GM12872 (cell line): ENCODE results near the gene ZNF3.

Experiments used
- TF ChIP-seq, protein P1 (sequence below): IDR thresholded peaks from 3 replicates; pipeline ENCODE4 v1.5.1; 2011; ENCODE audit warnings: low read depth, mild to moderate bottlenecking, low read length, moderate library complexity; ENCODE audit not compliant: insufficient read depth

ZNF3 gene

GRCh38 chr7:100124301-100125230 is 43.0 kb upstream of the ZNF3 start:
- TF ChIP-seq, protein P1, sequence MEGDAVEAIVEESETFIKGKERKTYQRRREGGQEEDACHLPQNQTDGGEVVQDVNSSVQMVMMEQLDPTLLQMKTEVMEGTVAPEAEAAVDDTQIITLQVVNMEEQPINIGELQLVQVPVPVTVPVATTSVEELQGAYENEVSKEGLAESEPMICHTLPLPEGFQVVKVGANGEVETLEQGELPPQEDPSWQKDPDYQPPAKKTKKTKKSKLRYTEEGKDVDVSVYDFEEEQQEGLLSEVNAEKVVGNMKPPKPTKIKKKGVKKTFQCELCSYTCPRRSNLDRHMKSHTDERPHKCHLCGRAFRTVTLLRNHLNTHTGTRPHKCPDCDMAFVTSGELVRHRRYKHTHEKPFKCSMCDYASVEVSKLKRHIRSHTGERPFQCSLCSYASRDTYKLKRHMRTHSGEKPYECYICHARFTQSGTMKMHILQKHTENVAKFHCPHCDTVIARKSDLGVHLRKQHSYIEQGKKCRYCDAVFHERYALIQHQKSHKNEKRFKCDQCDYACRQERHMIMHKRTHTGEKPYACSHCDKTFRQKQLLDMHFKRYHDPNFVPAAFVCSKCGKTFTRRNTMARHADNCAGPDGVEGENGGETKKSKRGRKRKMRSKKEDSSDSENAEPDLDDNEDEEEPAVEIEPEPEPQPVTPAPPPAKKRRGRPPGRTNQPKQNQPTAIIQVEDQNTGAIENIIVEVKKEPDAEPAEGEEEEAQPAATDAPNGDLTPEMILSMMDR = no peak

DNA sequence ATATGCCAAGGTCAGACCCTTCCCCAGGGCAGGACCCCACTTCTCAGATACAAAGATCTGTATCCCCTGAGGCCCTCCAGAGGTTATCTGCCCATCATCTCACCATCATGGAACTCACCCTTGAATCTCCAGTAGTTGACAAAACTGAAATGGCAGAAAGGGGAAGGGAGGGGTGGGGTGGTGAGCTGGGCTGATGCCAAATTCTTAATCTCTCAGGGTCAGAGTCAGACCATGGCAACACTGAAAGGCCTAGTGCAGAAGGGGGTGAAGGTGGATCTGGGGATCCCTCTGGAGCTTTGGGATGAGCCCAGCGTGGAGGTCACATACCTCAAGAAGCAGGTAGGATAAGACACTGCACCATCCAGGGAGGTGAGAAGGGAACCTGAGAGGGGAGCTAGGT is 41.0 kb upstream of the ZNF3 start:
- TF ChIP-seq, protein P1 = no peak

DNA sequence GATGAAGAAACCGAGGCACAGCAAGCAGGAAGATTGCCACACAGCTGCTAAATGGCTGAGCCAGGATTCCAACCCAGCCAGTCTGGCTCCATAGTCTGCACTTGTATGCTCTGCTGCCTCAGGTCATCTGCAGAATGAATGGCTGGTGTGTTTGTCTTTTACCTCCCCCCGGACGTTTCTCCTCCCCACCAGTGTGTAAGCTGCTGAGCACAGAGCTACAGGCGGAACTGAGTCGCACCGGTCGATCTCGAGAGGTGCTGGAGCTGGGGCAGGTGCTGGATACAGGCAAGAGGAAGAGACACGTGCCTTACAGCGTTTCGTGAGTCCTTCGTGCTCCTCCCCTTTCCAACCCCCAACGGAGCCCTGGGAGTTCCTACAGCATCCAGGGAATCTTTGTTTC is 40.5 kb upstream of the ZNF3 start:
- TF ChIP-seq, protein P1 = no peak

DNA sequence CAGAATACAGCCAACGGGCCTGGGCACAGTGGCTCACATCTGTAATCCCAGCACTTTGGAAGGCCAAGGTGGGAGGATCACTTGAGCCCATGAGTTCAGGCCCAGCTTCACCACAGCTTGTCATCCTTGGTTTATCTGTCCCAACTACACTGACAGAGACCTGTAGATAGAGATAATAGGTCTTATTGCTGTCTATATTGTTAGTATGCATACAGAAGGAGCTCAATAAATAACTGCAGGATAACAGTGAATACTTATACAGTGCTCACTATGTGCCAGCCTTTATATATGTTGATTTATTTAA is 39.2 kb upstream of the ZNF3 start:
- TF ChIP-seq, protein P1 = no peak

- TF ChIP-seq, protein P1 = no peak
These were observed 38.6 kb upstream of the ZNF3 start for GRCh38 chr7:100119970-100120732.

DNA sequence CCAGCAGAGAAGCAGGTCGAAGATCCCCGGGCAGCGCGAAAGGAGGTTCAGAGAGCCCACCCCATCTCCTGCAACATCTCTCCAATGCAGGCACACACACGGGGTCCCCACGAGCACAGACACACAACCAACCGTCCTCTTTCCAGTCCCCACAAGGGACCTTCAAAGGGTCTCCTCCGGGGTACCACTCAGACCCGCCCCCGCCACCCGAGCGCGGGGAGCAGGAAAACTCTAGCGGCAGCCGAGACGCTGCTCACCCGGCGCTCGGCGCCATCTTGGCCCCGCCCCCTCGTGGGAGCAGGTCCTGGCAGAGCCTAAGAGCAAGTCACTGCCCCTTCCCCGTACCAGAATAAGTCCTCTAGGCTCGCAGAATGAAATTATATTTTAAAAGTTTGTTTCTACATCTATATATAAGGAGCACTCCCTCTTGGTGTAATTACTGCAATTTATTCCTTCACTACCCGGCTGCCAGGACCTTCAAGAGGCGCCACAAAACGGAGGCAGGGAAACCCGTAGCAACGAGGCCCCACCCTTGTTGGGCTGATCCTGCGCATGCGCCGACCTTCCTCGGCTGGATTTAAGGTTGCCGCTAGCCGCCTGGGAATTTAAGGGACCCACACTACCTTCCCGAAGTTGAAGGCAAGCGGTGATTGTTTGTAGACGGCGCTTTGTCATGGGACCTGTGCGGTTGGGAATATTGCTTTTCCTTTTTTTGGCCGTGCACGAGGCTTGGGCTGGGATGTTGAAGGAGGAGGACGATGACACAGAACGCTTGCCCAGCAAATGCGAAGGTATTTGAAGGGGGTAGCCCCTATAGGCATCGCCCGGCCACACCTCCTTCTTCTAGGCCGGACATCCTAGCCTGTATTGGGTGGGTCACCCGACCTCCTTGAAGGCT is 37.8 kb upstream of the ZNF3 start, which contains the start of the genes CNPY4 and TAF6:
Gene CNPY4 (plus strand): TSS at position 563 of the 898 bp plus-strand sequence. CDS start 111 bp downstream, at position 674.
Gene TAF6 (minus strand): TSS at position 287 of the 898 bp plus-strand sequence. CDS start 5,149 bp downstream, outside the sequence.
- TF ChIP-seq, protein P1 = no peak
